Measurements from ENCODE around the gene IL1F10.

IL1F10 gene

DNA sequence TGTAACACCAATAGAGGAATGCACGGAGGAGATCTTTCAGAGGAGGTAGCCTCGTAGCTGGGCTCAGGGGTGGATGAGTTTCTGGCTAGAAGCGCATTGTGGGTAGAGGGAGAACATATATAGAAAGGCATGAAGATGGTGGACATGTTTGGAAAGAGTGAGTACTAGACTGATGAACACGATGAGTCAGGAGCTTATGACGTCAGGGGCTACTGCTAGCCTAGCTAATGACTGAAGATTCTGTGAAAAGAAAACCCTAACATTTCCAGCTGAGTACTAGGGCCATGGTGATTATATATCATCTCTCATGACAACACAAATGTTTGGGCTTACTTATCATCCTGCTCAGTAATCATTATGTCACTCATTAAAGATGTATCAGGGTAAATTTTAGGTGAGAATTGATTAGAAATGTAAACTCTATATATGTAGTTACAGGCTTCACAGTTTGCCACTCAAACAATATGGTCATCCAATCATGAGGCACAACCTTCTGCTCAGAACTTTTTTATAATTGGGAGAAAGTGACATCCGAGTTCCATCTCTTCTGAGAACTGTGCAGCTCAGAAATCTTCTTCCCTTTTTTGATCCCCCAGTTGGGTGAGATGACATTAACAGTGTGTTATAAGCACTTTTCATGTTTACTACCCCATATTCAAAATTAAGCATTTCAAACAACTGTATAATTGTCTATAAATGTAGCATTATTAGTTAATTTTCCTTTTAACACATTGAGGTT is 37.4 kb downstream of the IL1F10 start:
- in situ Hi-C loops (cut with HindIII; ENCODE audit: low sequenced_read_pairs): no loop called here

DNA sequence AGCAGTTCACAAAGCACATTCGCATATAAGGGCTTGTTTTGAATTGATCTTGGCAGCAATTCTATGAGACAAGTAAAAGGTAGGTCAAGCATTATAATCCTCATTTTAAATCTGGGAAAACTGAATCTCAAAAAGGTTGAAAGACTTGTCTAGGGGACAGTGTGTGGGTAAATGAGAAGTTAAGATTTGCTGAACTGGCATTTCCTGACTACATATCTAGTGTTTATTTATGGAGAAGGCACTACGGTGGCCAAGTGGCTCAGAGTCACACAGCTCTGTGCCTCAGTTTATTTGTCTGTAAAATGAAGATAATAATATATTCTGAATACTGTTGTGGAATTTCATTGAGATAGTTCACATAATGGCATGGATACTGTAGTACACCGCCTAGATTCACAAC is 43.4 kb downstream of the IL1F10 start:
- in situ Hi-C loops (cut with HindIII; ENCODE audit: low sequenced_read_pairs): no loop called here

- in situ Hi-C loops (cut with HindIII; ENCODE audit: low sequenced_read_pairs): no loop called here
Observed at GRCh38 chr2:113111823-113112287, 44.1 kb downstream of the IL1F10 start.

DNA sequence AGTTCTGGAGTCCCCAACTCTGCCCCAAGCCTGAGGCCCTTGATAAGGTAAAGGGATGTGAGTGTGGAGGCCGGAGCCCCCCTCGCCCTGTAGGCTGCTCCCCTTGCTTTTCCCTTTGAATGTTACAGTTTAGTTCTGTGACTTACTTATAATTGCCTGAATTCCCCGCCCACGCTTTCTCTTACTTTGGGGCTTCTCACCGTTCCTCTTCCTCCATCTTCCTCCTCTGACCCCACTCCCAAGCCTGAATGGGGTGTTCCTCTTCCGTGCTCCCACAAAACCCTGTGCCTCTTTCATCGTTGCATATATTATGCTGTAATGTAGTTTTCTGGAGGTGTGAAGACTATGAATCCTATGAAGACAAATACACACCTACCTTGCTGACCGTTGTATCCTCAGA is 44.7 kb downstream of the IL1F10 start:
- in situ Hi-C loops (cut with HindIII; ENCODE audit: low sequenced_read_pairs): no loop called here

GRCh38 chr2:113112871-113113270 is 45.1 kb downstream of the IL1F10 start:
- in situ Hi-C loops (cut with HindIII; ENCODE audit: low sequenced_read_pairs): no loop called here

GRCh38 chr2:113113807-113114206 is 46.0 kb downstream of the IL1F10 start:
- in situ Hi-C loops (cut with HindIII; ENCODE audit: low sequenced_read_pairs): no loop called here

- in situ Hi-C loops (cut with HindIII; ENCODE audit: low sequenced_read_pairs): no loop called here
Observed at GRCh38 chr2:113114224-113114945, 46.6 kb downstream of the IL1F10 start.

- in situ Hi-C loops (cut with HindIII; ENCODE audit: low sequenced_read_pairs): no loop called here
Observed at GRCh38 chr2:113114996-113115395, 47.2 kb downstream of the IL1F10 start.

DNA sequence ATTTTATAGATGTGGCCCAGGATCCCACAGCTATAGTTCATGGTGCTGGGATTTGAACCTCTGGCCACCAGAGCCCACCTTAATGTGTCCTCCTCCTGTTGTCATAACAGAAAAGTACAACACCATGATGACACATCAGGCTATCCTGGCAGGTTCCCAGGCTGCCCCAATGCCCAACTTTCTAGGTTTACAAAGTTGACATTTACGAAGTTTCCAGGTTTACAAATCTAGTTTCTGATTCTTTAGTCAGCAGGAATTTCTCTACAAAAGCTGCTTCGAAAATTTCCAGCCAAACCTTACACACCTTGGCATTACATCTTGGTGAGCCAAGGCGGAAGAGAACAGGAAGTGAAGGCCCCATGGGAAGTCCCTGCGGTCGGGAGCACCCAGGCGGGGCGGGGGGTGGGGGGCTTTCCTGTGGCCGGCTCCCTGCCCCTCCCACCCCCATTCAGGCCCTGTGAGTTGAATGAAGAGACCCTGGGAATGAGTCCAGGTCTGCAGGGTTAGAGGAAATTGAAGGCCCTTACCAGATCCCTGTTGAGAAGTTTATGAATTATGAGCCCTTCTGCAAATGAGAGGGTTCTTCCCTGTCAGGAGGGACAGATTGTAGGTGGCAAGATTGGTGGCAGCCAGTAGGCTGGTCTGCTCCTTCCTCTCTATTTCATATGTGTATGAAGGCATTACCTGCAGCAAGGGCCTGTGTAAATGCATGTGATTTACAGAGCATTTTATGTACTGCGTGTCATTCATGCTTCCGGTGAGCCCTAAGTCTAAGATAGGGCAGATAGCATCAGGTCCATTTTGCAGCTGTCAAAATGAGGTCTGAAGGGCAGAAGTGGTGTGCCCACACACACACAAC is 48.6 kb downstream of the IL1F10 start:
- in situ Hi-C loops (cut with HindIII; ENCODE audit: low sequenced_read_pairs): no loop called here

- in situ Hi-C loops (cut with HindIII; ENCODE audit: low sequenced_read_pairs): no loop called here
Observed at GRCh38 chr2:113117541-113118262, 49.9 kb downstream of the IL1F10 start.

DNA sequence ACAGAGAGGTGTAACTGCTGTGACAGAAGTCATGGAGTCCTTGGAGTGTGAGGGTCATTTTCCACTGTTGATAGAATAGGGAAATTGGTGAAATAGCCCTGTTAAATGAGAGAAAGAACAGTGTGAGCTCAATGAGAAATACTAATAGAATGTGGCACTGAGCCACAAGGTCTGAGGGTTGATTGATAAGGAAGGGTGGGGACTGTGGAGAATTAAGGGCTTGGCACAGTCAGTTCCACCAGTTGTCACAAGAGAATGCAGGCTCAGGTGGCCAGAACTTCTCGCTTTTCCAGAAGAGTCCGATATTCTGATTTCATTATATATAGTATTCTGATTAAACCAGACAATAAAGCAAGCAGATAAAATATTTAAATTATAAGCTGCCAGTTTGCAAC is 50.5 kb downstream of the IL1F10 start:
- in situ Hi-C loops (cut with HindIII; ENCODE audit: low sequenced_read_pairs): no loop called here

DNA sequence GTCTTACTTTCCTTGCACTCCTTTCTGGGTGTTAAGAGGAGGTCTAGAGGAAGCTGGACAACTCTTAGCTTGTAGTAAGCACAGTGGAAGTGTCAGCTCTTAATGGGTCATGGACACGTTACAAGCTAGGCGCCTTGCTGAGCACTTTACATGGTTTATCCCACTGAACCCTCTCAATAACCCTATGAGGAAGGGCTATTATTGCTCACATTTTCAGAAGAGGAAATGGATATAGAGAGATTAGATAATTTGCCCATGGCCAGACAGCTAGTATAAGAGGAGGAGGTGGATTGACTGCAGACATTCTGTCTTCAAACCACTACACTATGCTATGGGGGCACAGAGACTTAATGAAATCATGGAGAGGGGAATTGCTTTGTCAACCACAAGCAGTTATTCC is 51.3 kb downstream of the IL1F10 start:
- in situ Hi-C loops (cut with HindIII; ENCODE audit: low sequenced_read_pairs): no loop called here

DNA sequence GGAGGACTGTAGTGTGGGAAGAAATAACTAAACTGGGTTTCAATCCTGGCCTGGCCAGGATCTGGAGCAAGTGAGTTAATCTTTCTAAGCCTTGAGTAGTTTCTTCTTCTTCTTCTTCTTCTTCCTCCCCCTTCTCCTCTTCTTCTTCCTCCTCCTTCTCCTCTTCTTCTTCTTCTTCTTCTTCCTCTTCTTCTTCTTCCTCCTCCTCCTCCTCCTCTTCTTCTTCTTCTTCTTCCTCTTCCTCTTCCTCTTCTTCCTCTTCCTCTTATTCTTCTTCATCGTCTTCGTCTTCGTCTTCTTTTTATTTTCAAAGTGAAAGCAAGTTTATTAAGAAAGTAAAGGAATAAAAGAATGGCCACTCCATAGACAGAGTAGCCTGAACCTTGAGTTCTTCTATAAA is 53.1 kb downstream of the IL1F10 start:
- in situ Hi-C loops (cut with HindIII; ENCODE audit: low sequenced_read_pairs): no loop called here

DNA sequence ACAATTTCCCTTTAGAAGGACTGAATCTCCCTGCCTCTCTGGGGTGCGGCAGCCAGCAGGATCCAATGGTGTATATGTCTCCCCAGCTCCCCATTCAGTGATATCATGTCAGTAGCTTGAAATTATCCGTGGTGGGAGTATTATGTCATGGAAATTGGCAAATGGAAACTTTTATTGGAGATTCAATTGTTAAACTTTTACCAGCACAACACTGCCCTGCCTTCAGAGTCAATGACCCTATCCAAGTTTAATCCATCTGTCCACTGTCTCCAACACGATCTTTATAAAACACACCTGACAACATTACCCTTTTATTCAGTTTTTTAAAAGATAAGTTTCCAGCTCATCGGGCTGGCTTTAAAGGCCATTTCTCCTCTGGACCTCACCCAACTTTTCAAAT is 54.6 kb downstream of the IL1F10 start:
- in situ Hi-C loops (cut with HindIII; ENCODE audit: low sequenced_read_pairs): no loop called here

DNA sequence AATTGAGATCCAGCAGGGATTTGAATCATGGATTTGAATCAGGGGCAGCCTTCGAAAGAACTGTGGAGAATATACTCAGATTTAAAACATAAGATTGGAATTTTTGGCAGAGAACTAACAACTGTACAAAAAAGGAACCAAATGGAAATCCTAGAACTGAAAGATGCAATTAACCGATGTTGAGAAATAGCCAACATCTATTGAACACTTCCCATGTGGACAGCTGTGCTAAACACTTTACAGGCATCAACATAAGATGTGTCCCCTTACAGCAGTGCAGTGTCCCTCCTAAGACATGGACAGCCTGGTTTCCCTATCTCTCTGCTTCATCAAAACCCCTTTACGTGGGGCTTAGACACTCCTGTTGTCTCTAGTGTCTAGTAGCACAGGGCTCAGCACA is 56.0 kb downstream of the IL1F10 start:
- in situ Hi-C loops (cut with HindIII; ENCODE audit: low sequenced_read_pairs): no loop called here

DNA sequence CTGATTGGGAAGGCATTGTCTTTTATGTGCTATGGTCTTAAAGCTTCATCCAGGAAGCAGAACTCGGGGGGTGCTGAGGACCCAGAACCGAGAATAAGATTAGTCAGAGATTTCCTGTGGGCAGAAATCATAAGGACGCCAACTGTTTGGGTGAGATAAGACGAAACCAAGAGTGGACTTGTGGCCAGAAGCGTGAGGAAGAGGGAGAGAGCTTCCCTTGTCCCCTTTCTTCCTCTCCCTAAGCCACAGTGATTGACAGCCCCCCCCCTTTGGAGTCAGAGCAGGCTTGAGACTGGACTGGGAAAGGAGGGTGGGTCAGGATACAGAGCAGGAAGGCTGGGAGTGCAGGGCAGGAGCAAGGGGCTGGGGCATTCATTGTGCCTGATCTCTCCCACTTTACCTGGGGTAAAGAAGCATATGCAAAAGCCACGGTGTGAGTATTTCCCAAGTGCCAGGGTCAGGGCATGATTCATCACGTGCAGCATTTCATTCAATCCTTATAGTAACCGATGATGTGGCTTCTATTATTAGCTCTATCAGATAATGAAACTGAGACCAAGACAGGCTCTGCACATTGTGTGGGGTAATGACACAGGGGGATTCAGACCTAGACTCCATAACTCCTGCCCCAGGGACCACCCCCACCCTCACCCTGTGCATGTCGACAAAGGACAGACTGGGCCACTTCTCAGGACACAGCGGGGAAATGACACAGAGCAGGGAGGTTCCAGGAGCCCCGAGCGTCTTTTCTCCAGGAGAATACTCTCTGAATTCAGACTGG is 56.6 kb downstream of the IL1F10 start:
- in situ Hi-C loops (cut with HindIII; ENCODE audit: low sequenced_read_pairs): no loop called here
